ENCODE measurements around the gene FAM50A. TPM values are rescaled to one million over a fixed set of nuclear protein-coding genes. Genes with fewer than 3 reads are reported as not detected.

The FAM50A gene
- total and polyA plus RNA-seq, 2 of the 4 experiments (the other 2 are of a cell fraction) = 46.4 to 119 TPM

GRCh38 chrX:154465601-154466000 lies 21.7 kb downstream of the FAM50A start:
- Histone ChIP-seq H2BK5ac (ENCODE audit: low read depth, low read length, poor library complexity, severe bottlenecking) (no peak overlapping the region), H3K36me3 (ENCODE audit: control insufficient read depth, insufficient read depth, low read length) (peaks cover 85% of the 10 kb centered on the region), H3K4ac (ENCODE audit: low read depth, low read length) (no peak overlapping the region), H2AK9ac (replicated peaks; ENCODE audit: low read depth, low read length, poor library complexity) (no peak overlapping the region), H3K79me1 (ENCODE audit: low read depth in 1 of 2, low read length in 2 of 2) (peaks cover 0 to 9% of the 10 kb centered on the region in 2 experiments; a peak in 3 of 4 replicates), H3K4me1 (ENCODE audit: control insufficient read depth, insufficient read depth, low read length) (no peaks in the 10 kb centered on the region; the same call in 1 of the 2 replicates), H4K91ac (ENCODE audit: insufficient read depth, low read depth, low read length) (no peak overlapping the region), H3K18ac (ENCODE audit: low read depth, low read length) (no peak overlapping the region), H3K14ac (replicated peaks; ENCODE audit: low read depth, low read length) (no peak overlapping the region), H3K4me2 (ENCODE audit: low read depth, low read length) (no peak overlapping the region), H3K23ac (ENCODE audit: low read depth, low read length) (no peak overlapping the region), H2AK5ac (ENCODE audit: low read depth, low read length) (no peak overlapping the region), H3K27ac (ENCODE audit: insufficient read depth, low read length) (no peak overlapping the region), H3K9me1 (ENCODE audit: insufficient read depth, low read length) (no peaks in the 10 kb centered on the region), H4K20me1 (ENCODE audit: insufficient read depth, low read length) (peaks cover 23% of the 10 kb centered on the region), H3K9ac (ENCODE audit: low read depth, low read length) (no peak overlapping the region), H2BK15ac (ENCODE audit: low read depth, low read length) (no peak overlapping the region), H2BK20ac (ENCODE audit: low read depth, low read length) (no peak overlapping the region), H3K27me3 (ENCODE audit: control insufficient read depth, insufficient read depth, low read length) (no peaks in the 10 kb centered on the region), H3K4me3 (ENCODE audit: insufficient read depth, low read depth, low read length) (no peak overlapping the region), H2AFZ (replicated peaks; ENCODE audit: low read length, poor library complexity) (no peak overlapping the region), H4K5ac (ENCODE audit: low read depth, low read length) (no peak overlapping the region), H4K8ac (ENCODE audit: low read depth in 2 of 2, low read length in 2 of 2) (no peak overlapping the region), H2BK120ac (ENCODE audit: low read depth, low read length) (no peak overlapping the region), H3K56ac (ENCODE audit: extremely low read depth, insufficient read depth, low read length) (no peak overlapping the region), H3K9me3 (ENCODE audit: control insufficient read depth, insufficient read depth, low read length) (no peaks in the 10 kb centered on the region; the same call in 1 of the 2 replicates)
- in situ Hi-C loops (cut with MboI; ENCODE audit: low sequenced_read_pairs) (no loop called here), intact Hi-C loops (cut with micrococcal nuclease) (no loop called here), dilution Hi-C loops (cut with HindIII; ENCODE audit: low sequenced_read_pairs, unreplicated experiment) (no loop called here)
- DNase-seq (no peak), ATAC-seq (ENCODE audit: low read depth) (no peak)
- TF ChIP-seq MXI1 (IDR thresholded peaks at IDR 0.05; ENCODE audit: borderline replicate concordance, low read depth, low read length) = no peak
- TF ChIP-seq FOS (IDR thresholded peaks at IDR 0.05; ENCODE audit: low read depth, low read length) = no peak
- no peak for TF ChIP-seq CTCF (conservative IDR thresholded peaks at IDR 0.05; ENCODE audit: low read depth, low read length)
- no peak for TF ChIP-seq BHLHE40 (IDR thresholded peaks at IDR 0.05; ENCODE audit: low read depth, low read length)
- no peak for TF ChIP-seq SMC3 (IDR thresholded peaks at IDR 0.05; ENCODE audit: low read depth, low read length)
- no peak for TF ChIP-seq USF2 (IDR thresholded peaks at IDR 0.05; ENCODE audit: low read depth, low read length)
- no peak for TF ChIP-seq ELK1 (IDR thresholded peaks at IDR 0.05; ENCODE audit: borderline replicate concordance, low read depth, low read length)
- TF ChIP-seq MAFK (IDR thresholded peaks at IDR 0.05; ENCODE audit: low read depth, low read length) = no peak
- WGBS, 2 experiments (ENCODE audit: extremely low coverage in 2 of 2, insufficient read length in 1 of 2) = 85% methylated on average over 4 of the region's 14 CpGs; no CpG with 5 or more reads in 1 of the 2 experiments
- POLR2A ChIA-PET (ENCODE audit: unreplicated experiment) = no interaction called here
- CTCF ChIA-PET = no interaction called here
- BruUV-seq (replicated peaks) = no TSS peak
